Endodermal cell (in vitro differentiated cells): ENCODE measurements around the gene EMP3. TPM values are rescaled to one million over a fixed set of nuclear protein-coding genes. Genes with fewer than 3 reads are reported as not detected.

ENCODE experiments used
- DNase-seq: peaks from one replicate; pipeline ENCODE4 v3.0.0-alpha.2; 2017
- H3K27ac ChIP-seq: 2 replicates; pipeline ENCODE4 v1.5.1; 2013; ENCODE audit warnings: mild to moderate bottlenecking, low read depth, low read length, moderate library complexity
- H3K27me3 ChIP-seq: 2 replicates; pipeline ENCODE4 v1.6.1; 2013; ENCODE audit warnings: mild to moderate bottlenecking, low read length, moderate library complexity; ENCODE audit not compliant: insufficient read depth, control insufficient read depth, poor library complexity, severe bottlenecking
- H3K36me3 ChIP-seq: 2 replicates; pipeline ENCODE4 v1.7.0; 2013; ENCODE audit warnings: mild to moderate bottlenecking, low read length, moderate library complexity; ENCODE audit not compliant: control insufficient read depth, insufficient read depth
- H3K4me1 ChIP-seq: one replicate; pipeline ENCODE4 v1.7.0; 2013; ENCODE audit warnings: low read length; ENCODE audit not compliant: control insufficient read depth, insufficient read depth
- H3K4me3 ChIP-seq: 2 replicates; pipeline ENCODE4 v1.5.1; 2013; ENCODE audit warnings: mild to moderate bottlenecking, low read length, moderate library complexity
- H3K9ac ChIP-seq: 2 replicates; pipeline ENCODE4 v1.6.1; 2013; ENCODE audit warnings: mild to moderate bottlenecking, low read length, moderate library complexity; ENCODE audit not compliant: poor library complexity, severe bottlenecking; ENCODE audit errors: extremely low read depth
- H3K9me3 ChIP-seq: 2 replicates; pipeline ENCODE4 v1.6.1; 2013; ENCODE audit warnings: mild to moderate bottlenecking, low read length, moderate library complexity; ENCODE audit not compliant: control insufficient read depth
- H3K27ac Mint-ChIP-seq: 2 replicates; pipeline ENCODE4 v1.8.0; 2020; ENCODE audit warnings: mixed read lengths
- H3K27me3 Mint-ChIP-seq: 2 replicates; pipeline ENCODE4 v1.8.0; 2021; ENCODE audit warnings: mild to moderate bottlenecking, mixed read lengths; ENCODE audit not compliant: insufficient read depth
- H3K36me3 Mint-ChIP-seq: 2 replicates; pipeline ENCODE4 v1.8.0; 2020; ENCODE audit warnings: low read depth, mixed read lengths
- H3K4me1 Mint-ChIP-seq: 2 replicates; pipeline ENCODE4 v1.8.0; 2020; ENCODE audit warnings: mixed read lengths
- H3K4me3 Mint-ChIP-seq: 2 replicates; pipeline ENCODE4 v1.8.0; 2020; ENCODE audit warnings: mild to moderate bottlenecking, moderate library complexity, mixed read lengths
- H3K9me3 Mint-ChIP-seq: 2 replicates; pipeline ENCODE4 v1.8.0; 2020; ENCODE audit warnings: mild to moderate bottlenecking, mixed read lengths
- WGBS, 2 experiments: methylation state at CpG; one replicate each; pipeline versions ENCODE4 v1.1.5 to v1.1.7; 2013; ENCODE audit warnings: missing lambda C conversion rate in 2 of 2, mixed read lengths in 1 of 2; ENCODE audit not compliant: insufficient coverage in 1 of 2, insufficient read length in 1 of 2; 5-methylcytosine and 5-hydroxymethylcytosine counted together
- total RNA-seq, 2 donors: library from RNA; stranded (reverse); fragmentation: NEBNext Ultra II Directional in 1 of 2; extraction: Animal tissue kit (Norgen Biotek cat#: 25700) in 1 of 2; gene quantifications; 2 replicates in 1 of 2; 3 replicates in 1 of 2; pipeline ENCODE4 v1.2.1, GENCODE V29; 2021
- TF ChIP-seq, protein P1 (sequence below): fragments of 200-600 bp; sonication (generic); conservative IDR thresholded peaks from 2 replicates; pipeline ENCODE4 v1.5.0; 2021; ENCODE audit warnings: antibody characterized with exemption, mild to moderate bottlenecking

Gene EMP3
- total RNA-seq, 2 donors from 2014 or later = 3.5 TPM

DNA sequence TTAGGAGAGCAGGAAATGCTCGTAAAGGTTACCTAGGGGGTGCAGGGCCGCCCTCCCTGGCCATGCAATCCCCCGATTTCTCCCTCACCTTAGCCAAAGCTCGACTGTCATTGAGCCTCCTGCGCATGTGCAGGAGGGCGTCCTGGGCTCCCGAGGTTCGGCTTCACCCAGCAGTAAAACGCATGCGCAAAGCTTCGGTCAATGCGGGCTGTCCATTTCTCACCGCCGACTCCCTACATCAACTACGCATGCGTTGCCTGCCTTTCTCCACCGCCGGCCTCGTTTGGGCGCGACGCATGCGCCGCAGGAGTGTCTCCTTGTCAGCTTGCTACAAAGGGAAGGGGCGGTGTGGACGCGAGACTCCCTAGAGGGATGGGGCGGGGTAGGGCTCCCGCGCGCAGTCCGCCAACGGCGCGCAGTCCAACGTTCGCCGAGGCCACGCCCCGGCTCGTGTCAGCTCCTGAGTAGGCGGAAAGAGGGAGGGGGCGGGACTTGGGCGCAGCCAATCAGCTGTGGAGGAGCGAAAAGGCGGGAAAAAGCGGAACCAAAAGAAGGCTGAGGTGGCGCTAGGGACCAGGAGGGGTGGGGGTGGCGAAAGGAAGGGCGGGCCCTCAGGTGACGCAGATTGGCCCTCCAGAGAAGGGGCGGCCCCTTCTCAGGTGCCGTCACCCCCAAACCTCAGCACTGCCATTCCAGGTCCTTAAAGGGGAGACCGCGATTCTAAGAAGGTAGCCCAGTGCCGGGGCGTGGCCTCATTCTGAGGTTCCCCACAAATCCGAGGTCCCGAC is 38.7 kb downstream of the EMP3 start, which contains the start of the genes SYNGR4 and TMEM143:
SYNGR4 (plus strand) TSS at position 558 of the 788 bp plus-strand sequence. CDS start 1,476 bp downstream, outside the sequence.
TMEM143 (minus strand) TSS at position 131 of the 788 bp plus-strand sequence; CDS start at position 111, 20 bp downstream.
- 4 to 13% methylated on average over 20 to 59 of the region's 59 CpGs for WGBS, 2 experiments
- H3K27me3 Mint-ChIP-seq = peaks cover 5% of the 10 kb centered on the region
- H3K27ac Mint-ChIP-seq = peak within 1 kb of the TSS; percentile 97
- Histone ChIP-seq H3K9ac (peak within 1 kb of the TSS; percentile 52), H3K9me3 (no peaks in the 10 kb centered on the region), H3K36me3 (no peaks in the 10 kb centered on the region), H3K4me3 (peak within 1 kb of the TSS; percentile 86), H3K27ac (peak within 1 kb of the TSS; percentile 40), H3K27me3 (no peaks in the 10 kb centered on the region), H3K4me1 (no peaks in the 10 kb centered on the region)
- TF ChIP-seq, protein P1, sequence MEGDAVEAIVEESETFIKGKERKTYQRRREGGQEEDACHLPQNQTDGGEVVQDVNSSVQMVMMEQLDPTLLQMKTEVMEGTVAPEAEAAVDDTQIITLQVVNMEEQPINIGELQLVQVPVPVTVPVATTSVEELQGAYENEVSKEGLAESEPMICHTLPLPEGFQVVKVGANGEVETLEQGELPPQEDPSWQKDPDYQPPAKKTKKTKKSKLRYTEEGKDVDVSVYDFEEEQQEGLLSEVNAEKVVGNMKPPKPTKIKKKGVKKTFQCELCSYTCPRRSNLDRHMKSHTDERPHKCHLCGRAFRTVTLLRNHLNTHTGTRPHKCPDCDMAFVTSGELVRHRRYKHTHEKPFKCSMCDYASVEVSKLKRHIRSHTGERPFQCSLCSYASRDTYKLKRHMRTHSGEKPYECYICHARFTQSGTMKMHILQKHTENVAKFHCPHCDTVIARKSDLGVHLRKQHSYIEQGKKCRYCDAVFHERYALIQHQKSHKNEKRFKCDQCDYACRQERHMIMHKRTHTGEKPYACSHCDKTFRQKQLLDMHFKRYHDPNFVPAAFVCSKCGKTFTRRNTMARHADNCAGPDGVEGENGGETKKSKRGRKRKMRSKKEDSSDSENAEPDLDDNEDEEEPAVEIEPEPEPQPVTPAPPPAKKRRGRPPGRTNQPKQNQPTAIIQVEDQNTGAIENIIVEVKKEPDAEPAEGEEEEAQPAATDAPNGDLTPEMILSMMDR = no peak
- H3K4me1 Mint-ChIP-seq = no peaks in the 10 kb centered on the region
- H3K36me3 Mint-ChIP-seq = no peaks in the 10 kb centered on the region
- DNase-seq = peak; percentile 100
- H3K9me3 Mint-ChIP-seq = no peaks in the 10 kb centered on the region
- H3K4me3 Mint-ChIP-seq = peak within 1 kb of the TSS; percentile 72

DNA sequence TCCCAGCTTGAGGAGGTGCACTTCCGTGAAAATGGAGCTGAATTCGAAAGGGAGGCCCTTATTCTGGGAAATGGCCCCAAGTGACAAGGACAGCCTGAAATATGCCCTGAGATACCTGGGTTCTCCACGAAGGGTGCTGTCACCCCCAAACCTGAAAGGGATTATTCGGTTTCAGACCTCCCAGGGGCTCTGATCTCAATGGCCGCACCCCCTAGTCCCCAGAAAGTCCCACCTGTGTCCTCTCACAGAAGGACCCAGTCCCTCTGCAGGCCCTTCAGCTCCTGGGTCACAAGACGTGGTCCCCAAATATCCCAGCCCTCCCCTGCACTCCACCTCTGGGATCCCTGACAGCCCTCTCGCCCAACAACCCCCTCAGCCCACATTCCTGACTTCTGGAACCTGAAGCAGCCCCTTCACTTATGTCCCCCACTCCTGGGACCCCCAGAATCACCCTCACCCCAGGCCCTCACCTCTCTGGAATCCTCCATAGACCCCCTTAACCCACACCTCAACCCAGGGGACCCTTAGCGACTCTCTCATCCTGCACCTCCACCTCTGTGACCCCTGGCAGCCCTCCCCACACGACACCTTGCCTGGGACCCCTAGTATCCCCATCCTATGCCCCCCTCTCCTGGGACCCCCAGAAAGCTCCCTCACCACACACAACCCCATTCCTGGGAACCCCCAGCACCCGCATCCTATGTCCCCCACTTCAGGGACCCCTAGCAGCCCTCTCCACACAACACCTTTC is 39.4 kb downstream of the EMP3 start:
- H3K9me3 Mint-ChIP-seq = no peaks in the 10 kb centered on the region
- no peaks in the 10 kb centered on the region for H3K9me3 ChIP-seq
- TF ChIP-seq, protein P1 = no peak
- H3K27me3 Mint-ChIP-seq = peaks cover 10% of the 10 kb centered on the region
- H3K27ac ChIP-seq = no peak overlapping the region
- no peaks in the 10 kb centered on the region for H3K36me3 Mint-ChIP-seq
- no peaks in the 10 kb centered on the region for H3K4me1 Mint-ChIP-seq
- no peak overlapping the region for H3K9ac ChIP-seq
- no peaks in the 10 kb centered on the region for H3K4me1 ChIP-seq
- WGBS, 2 experiments = 78 to 85% methylated on average over 6 to 10 of the region's 10 CpGs
- peak overlapping the region; percentile 35 for H3K27ac Mint-ChIP-seq
- no peaks in the 10 kb centered on the region for H3K27me3 ChIP-seq
- DNase-seq = no peak
- H3K4me3 ChIP-seq = peak overlapping the region; percentile 41
- no peaks in the 10 kb centered on the region for H3K36me3 ChIP-seq
- H3K4me3 Mint-ChIP-seq = peak overlapping the region; percentile 72

DNA sequence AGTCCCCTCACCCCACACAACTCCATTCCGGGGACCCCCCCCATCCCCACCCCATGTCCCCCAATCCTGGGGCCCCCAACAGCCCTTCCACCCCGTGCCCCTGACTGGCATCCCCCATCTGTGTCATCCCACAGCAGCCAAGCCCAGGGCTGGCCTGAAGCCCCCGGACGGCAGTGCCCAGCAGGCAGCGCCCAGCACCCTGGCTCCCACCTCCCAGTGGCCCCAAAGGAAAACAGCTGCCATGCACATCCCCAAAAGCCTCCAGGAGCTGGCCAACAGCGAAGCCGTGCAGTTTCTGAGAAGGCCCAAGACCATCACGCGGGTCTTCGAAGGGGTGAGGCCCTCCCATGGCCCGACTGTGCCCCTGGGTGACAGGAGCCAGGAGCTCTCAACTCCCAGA is 40.2 kb downstream of the EMP3 start:
- H3K27me3 ChIP-seq = no peaks in the 10 kb centered on the region
- H3K9me3 ChIP-seq = no peaks in the 10 kb centered on the region
- TF ChIP-seq, protein P1 = no peak
- no peak overlapping the region for H3K27ac ChIP-seq
- no peak overlapping the region for H3K4me3 ChIP-seq
- Mint-ChIP-seq H3K36me3 (no peaks in the 10 kb centered on the region), H3K9me3 (no peaks in the 10 kb centered on the region), H3K27ac (no peak overlapping the region), H3K4me1 (no peaks in the 10 kb centered on the region), H3K27me3 (peaks cover 16% of the 10 kb centered on the region), H3K4me3 (no peak overlapping the region)
- WGBS, 2 experiments = 93 to 100% methylated on average over 6 to 11 of the region's 11 CpGs
- DNase-seq = no peak
- no peaks in the 10 kb centered on the region for H3K36me3 ChIP-seq
- H3K4me1 ChIP-seq = no peaks in the 10 kb centered on the region
- no peak overlapping the region for H3K9ac ChIP-seq
